GM20431 (cell line): ENCODE measurements around the gene DCTPP1.

Experiments
- in situ Hi-C: fragments of 300-500 bp; cut with MseI, MboI; formaldehyde crosslinking; loops from one replicate; pipeline ENCODE4 v1.15.0; 2020; ENCODE audit warnings: low sequenced_read_pairs; ENCODE audit not compliant: unreplicated experiment

The DCTPP1 gene

DNA sequence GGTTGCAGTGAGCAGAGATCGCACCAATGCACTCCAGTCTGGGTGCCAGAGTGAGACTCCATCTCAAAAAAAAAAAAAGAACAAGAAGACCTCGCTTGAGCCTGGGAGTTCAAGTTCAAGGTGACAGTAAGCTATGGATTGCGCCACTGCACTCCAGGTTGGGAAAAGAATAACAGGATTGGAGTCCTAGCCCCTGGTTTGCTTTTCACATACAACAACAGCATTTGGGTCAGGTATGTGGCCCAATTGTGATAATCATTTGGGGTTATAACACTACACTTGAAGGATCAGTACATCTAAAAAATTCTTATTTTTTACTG is 19.2 kb upstream of the DCTPP1 start:
- in situ Hi-C loops, result loop anchor here (25.0 kb wide), 1 partner anchor 163 kb away; the partner anchor contains the start of gene ZNF689

DNA sequence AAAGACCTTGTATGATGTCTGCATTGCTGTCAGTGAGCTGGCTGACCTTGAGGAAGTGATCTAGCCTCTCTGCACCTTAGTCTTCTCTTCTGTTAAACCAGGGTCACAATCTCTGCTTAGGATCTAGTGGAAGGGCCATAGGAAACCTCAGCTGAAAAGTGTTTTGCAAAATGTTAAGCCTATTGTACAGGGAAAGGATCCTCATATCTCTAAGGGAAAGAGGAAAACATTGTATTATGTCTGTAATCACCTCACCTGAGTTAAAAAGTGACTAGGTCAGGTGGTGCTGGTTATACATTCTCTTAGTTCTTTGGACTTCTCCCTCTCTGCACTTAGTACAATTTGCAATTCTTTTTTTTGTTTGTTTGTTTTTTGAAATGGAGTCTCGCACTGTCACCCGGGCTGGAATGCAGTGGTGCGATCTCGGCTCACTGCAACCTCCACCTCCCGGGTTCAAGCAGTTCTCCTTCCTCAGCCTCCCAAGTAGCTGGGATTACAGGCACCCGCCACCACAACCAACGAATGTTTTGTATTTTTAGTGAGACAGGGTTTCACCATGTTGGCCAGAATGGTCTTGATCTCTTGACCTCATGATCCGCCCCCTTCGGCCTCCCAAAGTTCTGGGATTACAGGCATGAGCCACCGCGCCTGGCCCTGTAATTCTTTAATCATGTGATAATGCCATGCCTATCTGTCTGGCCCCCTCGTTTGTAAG is 17.8 kb upstream of the DCTPP1 start:
- in situ Hi-C loops, result loop anchor here (25.0 kb wide), 1 partner anchor 165 kb away; the partner anchor contains the start of gene ZNF689

DNA sequence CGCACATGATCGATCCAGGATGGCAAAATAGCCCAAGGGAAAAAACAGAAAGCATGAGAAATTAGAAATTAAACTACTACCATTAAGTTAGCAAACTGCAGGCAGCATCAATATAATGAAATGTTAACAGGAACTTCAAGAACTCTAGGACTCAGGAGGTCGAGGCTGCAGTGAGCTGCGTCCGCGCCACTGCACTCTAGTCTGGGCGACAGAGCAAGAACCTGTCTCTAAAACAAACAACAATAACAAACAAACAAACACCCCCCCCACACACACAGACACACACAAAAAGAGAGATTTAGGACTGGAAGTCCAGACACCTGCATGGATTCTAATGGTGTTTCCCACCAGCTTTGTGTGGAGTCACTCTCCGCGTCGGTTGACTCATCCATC is 16.4 kb upstream of the DCTPP1 start:
- in situ Hi-C loops, result loop anchor here (25.0 kb wide), 1 partner anchor 166 kb away; the partner anchor contains the start of gene ZNF689

DNA sequence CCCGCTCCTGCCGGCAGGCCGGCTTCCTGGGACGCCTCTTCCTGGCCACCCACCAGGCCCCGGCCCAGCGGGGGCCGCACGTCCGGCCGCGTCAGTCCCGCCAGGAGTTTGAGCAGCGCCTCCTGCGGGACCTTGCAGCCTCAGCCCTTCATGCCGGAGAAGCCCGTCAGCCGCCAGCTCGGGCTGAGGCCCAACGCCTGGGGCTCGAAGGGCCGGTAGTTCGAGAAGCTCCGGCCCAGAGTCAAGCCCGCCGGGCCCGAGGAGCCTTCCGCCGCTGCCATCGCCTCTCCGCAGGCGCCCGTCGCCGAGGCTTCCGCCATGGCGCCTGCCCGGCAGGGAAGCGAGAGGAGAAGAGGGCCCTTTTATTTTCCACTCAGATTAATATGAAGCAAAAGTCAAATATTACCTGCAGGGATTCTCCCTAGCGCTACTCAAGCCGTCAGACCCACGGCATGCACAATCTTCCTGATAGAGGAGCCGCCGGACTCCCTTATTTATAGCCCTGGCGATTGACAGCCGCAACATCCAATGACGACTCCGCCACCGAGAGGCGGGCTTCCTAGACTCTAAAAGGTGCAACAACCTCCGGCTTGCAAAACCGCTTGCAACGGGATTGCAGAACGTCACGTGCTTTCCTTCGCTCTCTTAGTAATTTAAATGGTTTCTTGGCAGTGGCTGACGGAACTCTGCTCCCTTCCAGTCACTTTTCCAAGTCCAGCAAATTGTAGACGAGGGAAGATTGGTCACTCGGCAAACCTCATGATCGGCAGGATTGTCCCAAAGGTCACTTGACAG is 15.8 kb upstream of the DCTPP1 start, which contains the start of gene SEPHS2:
SEPHS2 (minus strand) TSS at position 467 of the 795 bp plus-strand sequence; CDS start at position 320, 147 bp downstream.
- in situ Hi-C loops, result loop anchor here (25.0 kb wide), 1 partner anchor 167 kb away; the partner anchor contains the start of gene ZNF689

DNA sequence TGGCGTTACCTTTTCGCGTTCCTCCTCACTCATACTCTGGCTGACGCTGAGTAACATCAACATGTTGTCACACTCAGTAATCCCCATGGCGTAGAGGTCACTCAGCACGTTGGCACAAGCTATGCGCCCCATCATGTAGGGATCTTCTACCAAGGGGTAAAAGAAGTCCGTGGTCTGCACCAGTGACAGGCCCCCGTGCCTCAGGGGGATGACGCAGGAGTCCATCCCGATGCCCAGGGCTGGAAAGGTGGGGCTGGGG is 15.2 kb upstream of the DCTPP1 start:
- in situ Hi-C loops, result loop anchor here (25.0 kb wide), 1 partner anchor 167 kb away; the partner anchor contains the start of gene ZNF689

DNA sequence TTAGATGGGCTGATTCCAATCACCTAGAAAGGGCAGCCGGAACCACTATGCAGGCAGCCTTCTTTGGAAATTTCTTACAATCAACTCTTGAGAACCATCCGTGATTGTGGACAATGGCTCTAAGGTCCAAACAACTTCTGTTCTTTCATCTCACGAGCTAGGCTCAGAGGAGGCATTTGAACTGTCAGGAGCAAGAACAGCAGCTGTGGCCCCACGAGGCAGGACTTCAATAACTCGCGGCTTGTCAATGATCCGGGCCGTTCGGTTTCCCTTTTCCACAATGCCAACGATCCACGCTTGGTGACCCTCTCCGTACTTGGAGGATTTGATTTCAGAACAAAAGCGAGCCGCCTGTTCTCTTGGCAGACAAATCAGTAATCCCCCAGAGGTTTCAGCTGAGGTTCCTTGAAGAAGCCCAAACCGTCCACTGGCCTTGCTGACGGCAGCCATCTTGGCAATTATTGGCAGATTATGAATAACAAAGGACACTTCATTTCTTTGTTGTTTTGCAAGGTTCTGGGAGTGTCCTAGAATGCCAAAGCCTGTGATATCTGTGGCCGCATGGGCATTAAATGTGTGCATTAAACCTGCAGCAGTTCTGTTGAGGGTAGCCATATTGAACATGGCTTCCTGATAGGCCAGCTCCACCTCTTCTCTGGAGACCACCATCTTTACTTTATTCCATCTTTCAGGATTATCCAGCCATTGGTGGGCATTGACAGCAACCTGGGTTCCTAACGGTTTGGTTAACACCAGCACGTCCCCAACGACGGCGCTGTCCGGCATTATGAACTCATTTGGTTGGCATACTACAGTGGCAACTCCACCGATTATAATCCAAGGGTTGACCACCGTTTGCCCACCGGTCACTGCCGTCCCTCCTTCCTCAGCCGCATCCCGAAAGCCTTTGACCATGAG is 14.7 kb upstream of the DCTPP1 start:
- in situ Hi-C loops, result loop anchor here (25.0 kb wide), 1 partner anchor 168 kb away; the partner anchor contains the start of gene ZNF689

DNA sequence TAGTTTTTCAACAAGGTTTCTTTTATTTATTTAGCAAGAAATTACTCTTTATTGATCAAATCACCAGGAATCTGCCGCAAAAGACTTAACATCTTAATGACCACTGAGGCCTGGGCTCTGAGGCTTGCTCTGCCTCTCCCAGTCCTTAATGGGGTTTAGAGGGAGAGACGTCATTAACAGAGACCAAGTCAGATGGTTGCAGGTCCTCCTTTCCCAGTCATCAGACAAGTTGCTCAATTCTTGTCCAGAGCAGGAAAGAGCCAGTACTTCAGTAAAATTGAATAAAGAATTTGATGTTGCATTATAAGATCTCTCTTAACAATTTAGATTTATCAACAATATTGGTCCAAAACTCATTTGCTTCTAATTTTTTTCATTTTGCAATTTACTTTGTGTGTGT is 13.8 kb upstream of the DCTPP1 start:
- in situ Hi-C loops, result loop anchor here (25.0 kb wide), 1 partner anchor 169 kb away; the partner anchor contains the start of gene ZNF689

DNA sequence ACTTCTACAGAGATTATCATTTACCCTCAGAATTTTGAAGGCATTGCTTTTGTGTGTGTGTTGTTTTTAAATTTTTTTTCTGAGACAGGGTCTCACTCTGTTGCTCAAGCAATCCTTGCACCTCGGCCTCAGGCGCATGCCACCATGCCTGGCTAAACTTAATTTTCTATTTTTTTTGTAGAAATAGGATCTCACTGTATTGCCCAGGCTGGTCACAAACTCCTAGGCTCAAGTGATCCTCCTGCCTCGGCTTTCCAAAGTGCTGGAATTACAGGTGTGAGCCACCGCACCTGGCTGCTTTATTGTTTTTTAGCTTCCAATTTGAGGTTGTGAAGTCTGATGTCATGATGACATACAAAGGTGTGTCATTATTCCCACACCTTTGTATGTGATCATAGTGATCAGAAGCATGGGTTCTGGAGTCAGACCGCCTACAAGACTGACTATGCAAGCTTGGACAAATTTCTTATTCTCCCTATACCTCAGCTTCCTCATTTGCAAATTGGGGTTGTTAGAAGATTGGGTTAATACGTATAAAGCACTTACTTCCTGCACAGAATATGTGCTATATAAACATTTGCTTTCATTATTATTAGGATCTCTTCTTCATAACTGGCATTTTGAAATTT is 10.0 kb upstream of the DCTPP1 start:
- in situ Hi-C loops, result loop anchor here (25.0 kb wide), 1 partner anchor 172 kb away; the partner anchor contains the start of gene ZNF689

DNA sequence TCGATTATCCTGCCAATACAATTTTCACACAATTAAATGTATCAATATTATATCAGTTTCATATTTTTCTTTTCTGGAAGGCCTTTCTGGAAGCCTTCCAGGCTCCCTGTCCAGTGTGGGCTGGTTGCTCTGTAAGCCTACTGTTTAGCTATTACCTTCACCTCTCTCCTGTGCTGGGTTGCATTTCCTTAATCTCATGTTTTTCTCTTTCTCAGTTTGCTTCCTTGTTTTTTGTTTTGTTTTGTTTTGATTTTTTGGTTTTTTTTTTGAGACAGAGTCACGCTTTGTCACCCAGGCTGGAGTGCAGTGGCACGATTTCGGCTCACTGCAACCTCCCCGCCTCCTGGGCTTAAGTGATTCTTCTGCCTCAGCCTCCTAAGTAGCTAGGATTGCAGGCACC is 9.0 kb upstream of the DCTPP1 start:
- in situ Hi-C loops, result loop anchor here (25.0 kb wide), 1 partner anchor 173 kb away; the partner anchor contains the start of gene ZNF689

DNA sequence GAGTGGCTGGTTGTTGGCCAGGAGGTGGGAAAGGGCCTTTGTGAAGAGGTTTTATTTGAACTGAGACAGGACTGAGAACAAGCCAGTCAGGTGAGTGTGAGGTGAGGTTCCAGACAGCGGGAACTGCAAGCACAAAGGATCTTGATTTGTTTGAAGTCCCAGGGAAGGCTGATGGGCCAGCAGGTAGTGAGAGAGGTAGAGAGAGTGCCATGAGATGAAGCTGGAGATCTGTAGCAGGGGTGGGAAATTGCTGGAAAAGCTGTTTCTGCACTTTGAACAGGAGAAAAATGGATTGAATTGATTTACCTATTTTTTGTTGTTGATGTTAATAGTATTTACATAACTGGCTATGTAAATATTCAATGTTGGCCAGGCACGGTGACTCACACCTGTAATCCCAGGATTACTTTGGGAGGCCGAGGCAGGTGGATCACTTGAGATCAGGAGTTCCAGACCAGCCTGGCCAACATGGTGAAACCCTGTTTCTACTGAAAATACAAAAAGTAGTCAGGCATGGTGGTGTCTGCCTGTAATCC is 7.7 kb upstream of the DCTPP1 start:
- in situ Hi-C loops, result loop anchor here (25.0 kb wide), 1 partner anchor 175 kb away; the partner anchor contains the start of gene ZNF689

DNA sequence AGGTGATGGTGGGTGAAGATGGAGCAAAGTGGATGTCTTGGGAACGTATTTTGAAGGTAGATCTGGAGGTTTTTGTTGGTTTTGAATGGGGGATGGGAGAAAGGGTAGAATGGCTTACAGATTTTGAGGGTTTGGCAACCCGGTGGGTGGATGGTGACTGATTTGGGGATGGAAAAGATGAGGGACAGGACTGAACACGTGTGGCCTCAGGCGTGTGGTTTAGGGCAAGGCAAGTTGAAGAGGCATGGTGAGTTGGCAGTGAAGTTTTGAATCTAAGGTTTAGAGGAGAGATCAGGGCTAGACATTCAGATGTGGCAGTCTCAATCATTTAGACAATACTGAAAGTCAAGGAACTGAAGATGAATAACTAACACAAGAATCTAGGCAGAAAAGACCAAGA is 5.0 kb upstream of the DCTPP1 start:
- in situ Hi-C loops, result loop anchor here (25.0 kb wide), 1 partner anchor 177 kb away; the partner anchor contains the start of gene ZNF689

DNA sequence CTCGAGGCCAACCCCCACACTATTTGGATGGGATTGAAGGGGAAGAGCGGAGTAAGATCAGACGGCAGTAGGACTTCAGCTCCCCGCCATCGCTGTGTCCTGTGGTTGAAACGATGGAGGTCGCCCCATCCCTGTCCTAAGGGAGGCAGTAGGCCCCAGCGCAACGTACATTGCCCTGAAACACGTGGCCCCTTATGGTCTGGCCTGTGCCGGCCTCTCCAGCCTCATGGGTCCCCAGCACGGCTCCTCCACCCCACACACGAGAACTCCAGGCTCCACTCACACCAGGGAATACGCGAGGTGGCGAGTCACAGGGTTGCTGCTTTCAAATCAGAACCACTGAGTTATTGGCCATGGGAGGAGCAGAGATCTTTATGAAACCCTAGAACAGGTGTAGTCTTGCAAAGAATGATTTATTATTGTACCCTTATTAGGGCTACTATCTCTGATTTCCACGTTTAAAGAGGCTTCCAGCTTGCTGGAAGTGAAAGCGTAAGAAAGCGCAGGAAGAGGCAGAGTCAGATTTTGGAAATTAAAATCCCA is 669 bp upstream of the DCTPP1 start:
- in situ Hi-C loops, result loop anchor here (25.0 kb wide), 1 partner anchor 182 kb away; the partner anchor contains the start of gene ZNF689

DNA sequence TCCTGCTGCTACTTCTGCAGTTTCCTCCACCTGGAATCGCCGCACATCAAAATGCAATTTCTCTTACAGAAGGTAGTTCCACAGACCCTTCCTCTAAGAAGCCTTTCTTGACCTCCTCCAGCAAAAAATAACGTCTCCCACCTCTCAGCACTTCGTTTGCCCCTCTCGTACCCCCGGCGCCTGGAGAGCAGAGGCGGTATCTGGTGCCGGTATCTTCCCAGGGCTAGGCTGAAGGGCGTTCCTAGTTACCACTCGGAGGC is 482 bp downstream of the DCTPP1 start:
- in situ Hi-C loops, result loop anchor here (25.0 kb wide), 1 partner anchor 183 kb away; the partner anchor contains the start of gene ZNF689

DNA sequence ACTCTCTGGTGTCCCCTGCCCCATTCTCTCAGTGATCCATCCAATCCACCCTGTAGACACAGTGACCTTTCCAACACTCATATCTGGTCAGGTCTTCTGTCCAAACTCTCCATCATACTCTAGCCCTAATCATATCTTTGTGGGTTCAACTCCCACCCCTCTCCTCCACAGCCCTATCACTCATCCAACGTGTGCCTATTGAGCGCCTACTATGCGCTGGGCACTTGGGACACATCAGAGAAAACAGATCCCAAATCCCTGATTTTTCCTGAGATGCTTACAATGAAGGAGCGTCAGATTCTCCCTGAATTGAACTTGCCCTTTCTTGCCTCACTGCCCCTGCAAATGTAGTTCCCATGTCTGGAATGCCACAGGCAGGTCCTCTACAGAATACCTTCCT is 1.8 kb downstream of the DCTPP1 start:
- in situ Hi-C loops, result loop anchor here (25.0 kb wide), 1 partner anchor 184 kb away; the partner anchor contains the start of gene ZNF689

DNA sequence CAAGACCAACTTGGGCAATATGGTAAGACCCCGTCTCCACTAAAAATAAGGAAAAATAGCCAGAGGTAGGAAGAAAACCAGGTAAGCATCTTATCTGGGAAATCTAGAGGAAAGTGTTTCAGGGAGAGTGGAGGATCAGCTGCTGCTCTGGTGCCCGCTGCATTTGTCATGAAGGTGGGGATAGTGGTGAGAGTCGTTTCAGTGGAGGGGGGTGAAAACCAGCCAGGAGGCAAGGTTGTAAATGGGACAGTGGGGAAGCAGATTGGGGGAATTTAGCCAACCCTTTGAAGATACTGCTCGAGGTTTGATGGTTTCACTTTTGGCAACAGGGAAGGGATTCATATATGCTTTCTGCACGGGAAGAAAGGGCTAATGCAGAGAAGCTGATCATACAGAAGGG is 8.8 kb downstream of the DCTPP1 start:
- in situ Hi-C loops, result no loop called here

DNA sequence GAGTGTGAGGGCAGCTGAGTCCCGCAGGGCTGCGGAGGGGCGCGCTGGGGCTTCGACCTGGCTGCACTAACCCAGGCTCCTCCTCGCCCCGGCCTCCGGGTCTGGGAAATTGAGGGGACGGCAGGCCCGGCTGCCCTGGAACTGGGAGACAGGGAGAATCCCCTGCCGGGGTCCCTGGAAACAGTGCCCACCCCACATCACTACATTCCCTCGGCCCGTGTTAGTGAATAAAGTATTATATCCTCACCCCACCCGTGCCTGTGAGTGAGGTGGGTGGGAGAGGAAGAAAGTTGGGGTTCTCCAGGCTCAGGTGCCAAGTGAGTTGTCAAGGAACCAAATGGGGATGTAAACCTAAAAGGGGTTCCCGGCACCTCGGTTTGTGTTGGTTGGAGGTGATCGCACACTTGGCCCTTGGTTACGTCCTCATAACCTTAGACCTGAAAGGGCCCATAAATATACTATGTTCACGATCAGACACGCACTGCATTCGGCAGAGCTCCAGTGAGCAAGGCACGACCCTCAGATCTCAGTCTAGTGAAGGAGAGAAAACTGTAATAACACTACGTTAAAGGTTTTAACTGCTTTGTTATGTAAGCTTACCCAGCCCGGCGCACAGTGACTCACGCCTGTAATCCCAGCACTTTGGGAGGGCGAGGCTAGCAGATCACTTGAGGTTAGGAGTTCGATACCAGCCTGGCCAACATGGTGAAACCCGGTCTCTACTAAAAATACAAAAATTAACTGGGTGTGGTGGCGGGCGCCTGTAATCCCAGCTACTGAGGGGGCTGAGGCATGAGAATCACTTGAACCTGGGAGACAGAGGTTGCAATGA is 11.3 kb downstream of the DCTPP1 start:
- in situ Hi-C loops, result no loop called here

DNA sequence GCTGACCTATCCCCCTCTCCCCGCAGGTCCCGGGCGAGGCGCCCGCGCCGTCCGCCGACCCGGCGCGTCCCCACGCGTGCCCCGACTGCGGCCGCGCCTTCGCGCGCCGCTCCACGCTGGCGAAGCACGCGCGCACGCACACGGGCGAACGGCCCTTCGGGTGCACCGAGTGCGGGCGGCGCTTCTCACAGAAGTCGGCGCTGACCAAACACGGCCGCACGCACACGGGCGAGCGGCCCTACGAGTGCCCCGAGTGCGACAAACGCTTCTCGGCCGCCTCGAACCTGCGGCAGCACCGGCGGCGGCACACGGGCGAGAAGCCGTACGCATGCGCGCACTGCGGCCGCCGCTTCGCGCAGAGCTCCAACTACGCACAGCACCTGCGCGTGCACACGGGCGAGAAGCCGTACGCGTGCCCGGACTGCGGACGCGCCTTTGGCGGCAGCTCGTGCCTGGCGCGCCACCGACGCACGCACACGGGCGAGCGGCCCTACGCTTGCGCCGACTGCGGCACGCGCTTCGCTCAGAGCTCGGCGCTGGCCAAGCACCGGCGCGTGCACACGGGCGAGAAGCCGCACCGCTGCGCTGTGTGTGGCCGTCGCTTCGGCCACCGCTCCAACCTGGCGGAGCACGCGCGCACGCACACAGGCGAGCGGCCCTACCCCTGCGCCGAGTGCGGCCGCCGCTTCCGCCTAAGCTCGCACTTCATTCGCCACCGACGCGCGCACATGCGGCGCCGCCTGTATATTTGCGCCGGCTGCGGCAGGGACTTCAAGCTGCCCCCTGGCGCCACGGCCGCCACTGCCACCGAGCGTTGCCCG is 12.1 kb downstream of the DCTPP1 start:
- in situ Hi-C loops, result no loop called here
